IPS-15b (cell line): ENCODE data around the gene KLHL10.
A peak's percentile ranks its signal among the peaks of the same experiment; 100 is the strongest.
"Not testable (repeated sequence)": the region's sequence is repeated elsewhere in the genome, so short reads cannot be mapped to it uniquely, and the experiment has no call there.

Experiments used
- H3K27me3 ChIP-seq: one replicate; pipeline ENCODE4 v1.6.1; 2013; ENCODE audit warnings: low read length; ENCODE audit not compliant: control insufficient read depth, insufficient read depth
- H3K36me3 ChIP-seq: one replicate; pipeline ENCODE4 v1.6.1; 2013; ENCODE audit warnings: low read length; ENCODE audit not compliant: control insufficient read depth, insufficient read depth
- H3K4me1 ChIP-seq: one replicate; pipeline ENCODE4 v1.6.1; 2013; ENCODE audit warnings: mild to moderate bottlenecking, low read length; ENCODE audit not compliant: control insufficient read depth, insufficient read depth
- H3K4me3 ChIP-seq: one replicate; pipeline ENCODE4 v1.5.1; 2013; ENCODE audit warnings: low read depth, low read length
- H3K9ac ChIP-seq: one replicate; pipeline ENCODE4 v1.6.1; 2013; ENCODE audit warnings: low read depth, mild to moderate bottlenecking, low read length
- H3K9me3 ChIP-seq: one replicate; pipeline ENCODE4 v1.6.1; 2013; ENCODE audit warnings: mild to moderate bottlenecking, low read length; ENCODE audit not compliant: control insufficient read depth, insufficient read depth

Gene KLHL10

DNA sequence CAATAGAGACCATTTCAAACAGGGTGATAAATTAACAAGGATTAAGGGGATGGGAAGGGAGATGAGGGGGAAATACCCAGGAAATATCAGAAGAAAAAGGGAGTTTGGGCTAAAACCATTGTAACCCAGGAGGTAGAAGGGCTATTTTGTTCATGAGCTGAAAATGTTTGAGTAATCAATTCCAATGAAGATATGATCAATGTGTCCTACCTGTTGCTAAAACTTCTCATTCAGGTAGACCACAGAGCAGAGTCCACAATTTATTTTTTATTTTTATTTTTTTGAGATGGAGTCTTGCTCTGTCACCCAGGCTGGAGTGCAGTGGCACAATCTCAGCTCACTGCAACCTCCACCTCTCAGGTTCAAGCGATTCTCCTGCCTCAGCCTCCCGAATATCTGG is 1.8 kb downstream of the KLHL10 start:
- not testable (repeated sequence) for H3K4me1 ChIP-seq, H3K9me3 ChIP-seq, H3K9ac ChIP-seq, H3K36me3 ChIP-seq, H3K27me3 ChIP-seq, H3K4me3 ChIP-seq

DNA sequence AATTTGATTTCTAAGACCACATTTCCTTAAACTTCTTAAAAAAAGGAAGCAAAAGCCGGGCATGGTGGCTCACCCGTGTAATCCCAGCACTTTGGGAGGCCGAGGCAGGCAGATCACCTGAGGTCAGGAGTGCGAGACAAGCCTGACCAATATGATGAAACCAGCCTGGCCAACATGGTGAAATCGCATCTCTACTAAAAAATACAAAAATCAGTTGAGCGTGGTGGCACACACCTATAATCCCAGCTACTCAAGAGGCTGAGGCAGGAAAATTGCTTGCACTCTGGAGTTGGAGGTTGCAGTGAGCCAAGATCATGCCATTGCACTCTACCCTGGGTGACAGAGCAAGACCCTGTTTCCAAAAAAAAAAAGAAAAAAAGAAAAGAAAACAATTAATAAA is 3.2 kb downstream of the KLHL10 start:
- H3K4me1 ChIP-seq, H3K9ac ChIP-seq, H3K27me3 ChIP-seq, H3K36me3 ChIP-seq, H3K4me3 ChIP-seq, H3K9me3 ChIP-seq: not testable (repeated sequence)

DNA sequence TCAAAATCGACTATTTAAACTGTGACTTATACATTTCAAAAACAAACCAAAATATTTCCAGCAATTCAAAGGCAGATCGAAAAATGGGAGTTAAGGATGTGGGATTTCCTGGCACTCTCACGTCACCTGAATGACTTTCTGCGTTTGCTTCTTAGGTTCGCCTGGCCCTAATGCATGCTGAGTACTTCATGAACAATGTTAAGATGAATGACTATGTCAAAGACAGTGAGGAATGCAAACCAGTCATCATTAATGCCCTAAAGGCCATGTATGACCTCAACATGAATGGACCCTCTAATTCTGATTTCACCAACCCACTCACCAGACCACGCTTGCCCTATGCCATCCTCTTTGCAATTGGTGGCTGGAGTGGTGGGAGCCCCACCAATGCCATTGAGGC is 7.3 kb downstream of the KLHL10 start:
- H3K9me3 ChIP-seq, result no peaks in the 10 kb centered on the region
- no peak overlapping the region for H3K9ac ChIP-seq

DNA sequence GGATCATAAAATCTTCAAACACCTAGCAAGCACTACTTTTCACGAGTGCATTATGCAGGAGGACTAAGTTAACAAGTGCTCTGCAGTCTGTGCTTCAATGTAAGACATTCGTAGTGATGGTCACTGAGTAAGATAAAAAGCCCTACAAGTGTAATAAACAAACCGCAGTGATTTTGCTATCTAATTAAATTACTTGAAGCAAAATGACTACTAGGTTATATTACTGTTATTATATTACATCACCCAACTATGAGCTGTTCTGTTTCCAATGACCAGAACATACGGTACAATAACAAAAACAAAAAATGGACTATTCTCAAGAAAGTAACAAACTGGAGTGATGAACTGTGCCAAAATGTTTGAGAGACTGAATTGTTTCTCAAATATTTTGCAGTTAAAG is 11.2 kb downstream of the KLHL10 start:
- Histone ChIP-seq H3K4me1 (no peaks in the 10 kb centered on the region), H3K4me3 (no peak overlapping the region), H3K27me3 (no peaks in the 10 kb centered on the region), H3K36me3 (no peaks in the 10 kb centered on the region), H3K9ac (no peak overlapping the region), H3K9me3 (no peaks in the 10 kb centered on the region)

More for the DNA sequence above, 7.3 kb downstream of the KLHL10 start:
- H3K27me3 ChIP-seq, result no peaks in the 10 kb centered on the region
- H3K4me1 ChIP-seq, result no peaks in the 10 kb centered on the region
- H3K4me3 ChIP-seq, result no peak overlapping the region
- H3K36me3 ChIP-seq, result no peaks in the 10 kb centered on the region

DNA sequence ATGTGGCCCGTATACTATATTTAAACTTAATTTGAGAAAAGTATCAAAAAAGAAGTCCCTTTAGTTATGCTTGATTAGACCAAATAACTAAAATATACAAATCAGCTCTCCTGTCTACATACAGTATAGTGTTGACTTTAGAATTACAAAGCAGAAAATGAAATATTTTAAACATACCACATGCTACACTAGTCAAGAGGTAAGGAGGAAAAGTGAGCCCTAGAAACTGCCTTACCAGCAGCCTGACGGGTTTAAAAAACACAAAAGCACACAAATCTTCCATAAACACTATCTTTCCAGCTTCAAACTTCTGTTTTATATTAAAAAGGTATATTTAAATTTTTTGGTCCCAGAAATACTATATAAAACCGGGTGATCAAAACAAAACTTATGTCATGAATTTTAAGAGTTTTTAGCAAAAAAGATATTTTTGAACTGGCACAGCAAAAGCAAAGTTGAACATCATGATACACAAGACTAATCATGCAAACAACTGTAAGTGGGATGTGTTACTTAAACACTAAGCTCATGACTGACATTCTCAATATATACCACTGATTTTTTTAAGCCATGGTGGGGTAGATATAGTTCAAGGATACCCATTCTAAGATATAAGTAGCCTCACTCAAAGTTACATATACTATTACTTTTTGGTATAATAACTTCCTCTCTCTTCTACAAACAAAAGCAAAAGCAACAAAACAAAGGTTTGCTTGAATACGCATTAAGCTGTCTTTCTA is 11.8 kb downstream of the KLHL10 start:
- Histone ChIP-seq H3K27me3 (no peaks in the 10 kb centered on the region), H3K4me1 (no peaks in the 10 kb centered on the region), H3K4me3 (no peak overlapping the region), H3K9ac (no peak overlapping the region), H3K36me3 (peaks cover 2% of the 10 kb centered on the region), H3K9me3 (no peaks in the 10 kb centered on the region)

DNA sequence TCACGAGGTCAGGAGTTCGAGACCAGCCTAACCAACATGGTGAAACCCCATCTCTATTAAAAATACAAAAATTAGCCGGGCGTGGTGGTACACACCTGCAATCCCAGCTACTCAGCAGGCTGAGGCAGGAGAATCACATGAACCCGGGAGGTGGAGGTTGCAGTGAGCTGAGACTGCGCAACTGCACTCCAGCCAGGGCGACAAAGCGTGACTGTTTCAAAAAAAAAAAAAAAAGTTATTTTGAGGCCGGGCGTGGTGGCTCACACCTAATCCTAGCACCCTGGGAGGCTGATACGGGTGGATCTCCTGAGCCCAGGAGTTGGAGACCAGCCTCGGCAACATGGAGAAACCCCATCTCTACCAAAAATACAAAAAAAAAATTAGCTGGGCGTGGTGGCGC is 13.8 kb downstream of the KLHL10 start:
- not testable (repeated sequence) for H3K9ac ChIP-seq, H3K27me3 ChIP-seq, H3K4me3 ChIP-seq, H3K9me3 ChIP-seq, H3K36me3 ChIP-seq, H3K4me1 ChIP-seq

DNA sequence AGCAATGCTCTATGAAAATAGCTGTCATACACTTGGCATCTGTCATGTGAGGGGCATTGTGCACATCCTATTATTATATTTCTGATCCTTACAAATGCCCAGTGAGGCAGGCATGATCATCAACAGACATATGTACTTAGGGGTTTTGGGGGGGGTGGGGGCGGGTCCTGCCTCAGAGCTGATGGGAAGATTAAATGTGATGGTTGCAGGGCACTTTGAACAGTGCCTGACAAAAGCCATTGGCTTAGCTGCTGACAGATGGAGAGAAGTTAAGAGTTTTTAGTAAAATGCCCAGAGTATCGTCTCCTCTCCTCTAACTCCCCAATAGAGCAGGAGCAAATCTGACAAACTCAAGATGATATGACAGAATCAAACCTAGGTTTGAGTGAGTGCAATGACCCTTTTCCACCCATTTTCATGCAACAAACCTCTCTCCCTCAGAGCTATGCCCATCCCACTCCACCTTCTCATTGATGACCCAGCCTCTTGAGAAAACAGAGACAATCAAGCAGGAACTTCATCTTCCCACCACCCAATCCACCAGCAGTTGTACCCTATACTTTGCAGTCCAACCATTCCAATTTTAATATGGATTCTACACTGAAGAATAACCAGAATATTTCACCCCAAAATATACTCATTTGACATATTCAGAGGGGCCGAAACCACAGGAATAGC is 22.8 kb downstream of the KLHL10 start:
- Histone ChIP-seq H3K9me3 (no peaks in the 10 kb centered on the region), H3K4me1 (peaks cover 22% of the 10 kb centered on the region), H3K27me3 (no peaks in the 10 kb centered on the region), H3K9ac (no peak overlapping the region), H3K36me3 (peaks cover 3% of the 10 kb centered on the region), H3K4me3 (peak overlapping the region; percentile 3)

DNA sequence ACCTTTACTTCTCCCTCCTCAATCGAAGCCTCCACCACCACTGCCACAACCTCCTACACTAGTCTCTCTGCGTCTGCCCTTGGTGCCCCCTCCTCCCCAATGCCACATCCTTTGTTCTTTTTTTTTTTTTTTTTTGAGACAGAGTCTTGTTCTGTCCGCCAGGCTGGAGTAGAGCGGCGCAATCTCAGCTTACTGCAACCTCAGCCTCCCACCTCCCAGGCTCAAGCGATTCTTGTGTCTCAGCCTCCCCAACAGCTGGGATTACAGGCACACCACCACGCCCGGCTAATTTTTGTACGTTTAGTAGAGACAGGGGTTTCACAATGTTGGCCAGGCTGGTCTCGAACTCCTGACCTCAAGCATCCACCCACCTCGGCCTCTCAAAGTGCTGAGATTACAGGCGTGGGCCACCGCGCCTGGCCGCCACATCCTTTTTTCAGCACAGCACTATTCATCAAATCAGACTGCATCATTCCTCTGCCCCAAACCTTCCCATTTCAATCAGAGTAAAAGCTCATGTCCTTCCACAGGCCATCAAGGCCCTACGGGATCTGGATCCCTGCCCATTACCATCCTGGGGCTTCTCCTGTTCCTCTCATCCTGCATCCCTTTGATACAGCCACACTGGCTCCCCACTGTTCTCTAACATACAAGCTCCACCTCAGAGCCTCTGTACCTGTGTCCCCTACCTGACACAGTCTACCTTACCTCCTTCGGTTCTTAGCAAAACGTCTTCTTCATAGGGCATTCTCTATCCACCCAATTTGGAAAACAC is 25.6 kb downstream of the KLHL10 start:
- Histone ChIP-seq H3K4me3 (peak overlapping the region; percentile 86), H3K9ac (no peak overlapping the region)

DNA sequence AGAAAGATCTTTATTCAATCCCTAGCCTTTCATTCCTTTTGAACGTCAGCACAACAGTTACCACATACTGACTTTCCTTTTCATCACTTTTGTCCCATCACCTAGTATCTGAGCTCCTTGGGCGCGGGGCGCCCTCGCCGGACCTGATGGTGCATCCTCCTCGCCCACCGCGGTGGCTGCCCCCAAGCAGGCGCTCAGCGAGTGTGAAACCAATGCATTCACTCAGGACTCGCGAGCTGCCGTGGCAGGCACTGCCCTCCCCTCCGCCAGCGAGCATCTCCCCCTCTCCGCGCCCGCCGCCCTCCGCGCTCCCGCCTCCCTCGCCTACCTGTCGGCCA is 26.8 kb downstream of the KLHL10 start:
- Histone ChIP-seq H3K4me3 (peak overlapping the region; percentile 86), H3K9ac (peak overlapping the region; percentile 93)

More for the DNA sequence above, 25.6 kb downstream of the KLHL10 start:
- Histone ChIP-seq H3K27me3 (no peaks in the 10 kb centered on the region), H3K4me1 (peaks cover 22% of the 10 kb centered on the region), H3K36me3 (peaks cover 3% of the 10 kb centered on the region), H3K9me3 (no peaks in the 10 kb centered on the region)

DNA sequence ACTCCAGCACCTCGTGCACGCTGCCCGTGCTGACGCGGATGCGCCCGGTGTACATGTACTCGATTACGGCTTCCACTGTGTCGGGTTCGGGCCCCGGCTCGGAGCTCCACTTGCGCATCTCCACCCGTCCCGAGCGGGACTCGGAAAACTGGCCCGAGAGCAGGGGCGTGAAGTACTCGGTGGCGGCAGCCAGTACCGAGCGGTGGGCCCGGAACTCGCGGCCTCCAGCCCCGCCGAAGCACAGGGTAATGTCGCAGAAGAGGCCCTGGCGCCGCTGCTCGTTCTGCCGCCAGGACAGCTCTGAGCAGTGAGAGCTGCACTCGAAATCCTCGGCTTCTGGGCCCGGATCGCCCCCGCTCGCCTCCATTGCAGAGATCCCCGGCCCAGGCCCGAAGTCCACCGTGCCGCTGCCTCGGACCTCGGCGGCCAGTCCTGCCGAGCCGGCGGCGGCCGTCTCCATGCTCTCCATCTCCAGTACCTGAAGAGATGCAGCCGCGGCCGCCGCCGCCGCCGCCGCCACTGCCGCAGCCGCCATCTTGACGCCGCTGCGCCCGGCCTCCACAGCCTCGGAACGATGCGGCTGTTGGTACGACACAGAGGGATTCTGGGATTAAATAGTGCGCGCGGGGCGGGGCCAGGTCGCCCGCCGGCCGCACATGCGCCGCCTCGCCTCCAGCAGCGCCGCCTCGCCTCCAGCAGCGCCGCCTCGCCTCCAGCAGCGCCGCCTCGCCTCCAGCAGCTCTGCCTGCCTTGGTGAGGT is 27.4 kb downstream of the KLHL10 start, which contains the start of gene KLHL11:
Gene KLHL11 (minus strand): TSS at position 588 of the 760 bp plus-strand sequence. CDS start 53 bp downstream, at position 535.
- Histone ChIP-seq H3K27me3 (no peaks in the 10 kb centered on the region), H3K9ac (peak within 1 kb of the TSS; percentile 93), H3K9me3 (no peaks in the 10 kb centered on the region), H3K4me3 (peak within 1 kb of the TSS; percentile 86), H3K4me1 (peaks cover 22% of the 10 kb centered on the region), H3K36me3 (peaks cover 14% of the 10 kb centered on the region)

More for the DNA sequence above, 26.8 kb downstream of the KLHL10 start:
- peaks cover 22% of the 10 kb centered on the region for H3K4me1 ChIP-seq
- no peaks in the 10 kb centered on the region for H3K9me3 ChIP-seq
- H3K36me3 ChIP-seq, result peaks cover 11% of the 10 kb centered on the region
- no peaks in the 10 kb centered on the region for H3K27me3 ChIP-seq

DNA sequence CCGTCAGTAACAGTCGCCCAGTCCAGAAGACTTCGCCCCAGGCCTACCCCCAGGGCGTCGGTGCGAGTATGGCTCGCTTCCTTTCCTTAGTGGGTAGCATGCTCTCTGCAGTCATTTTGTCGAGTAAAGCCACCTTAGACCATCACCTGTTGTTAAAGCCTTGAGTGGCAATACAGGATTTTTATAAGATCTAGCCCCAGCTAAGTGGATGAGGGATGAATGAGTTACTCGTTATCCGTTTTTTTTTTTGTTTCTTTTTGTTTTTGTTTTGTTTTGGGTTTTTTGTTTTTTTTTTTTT is 27.9 kb downstream of the KLHL10 start:
- H3K36me3 ChIP-seq, result peaks cover 20% of the 10 kb centered on the region
- H3K27me3 ChIP-seq, result no peaks in the 10 kb centered on the region

More for the DNA sequence above, 27.9 kb downstream of the KLHL10 start:
- Histone ChIP-seq H3K9ac (no peak overlapping the region), H3K4me3 (peak overlapping the region; percentile 46), H3K4me1 (peaks cover 20% of the 10 kb centered on the region), H3K9me3 (no peaks in the 10 kb centered on the region)
